ENCODE results near the gene IL16. TPM values are rescaled to one million over a fixed set of nuclear protein-coding genes. Genes with fewer than 3 reads are reported as not detected.

The IL16 gene
- total RNA-seq, 2 experiments from 2014 or later: 240 to 243 TPM

GRCh38 chr15:81297603-81298575 lies 101.2 kb downstream of the IL16 start:
- peaks cover 70% of the 10 kb centered on the region for H3K36me3 Mint-ChIP-seq (ENCODE audit: low read depth)
- ChIA-PET CTCF (interaction anchor here (1.0 to 16.6 kb wide), 8 partner anchors 9 to 104 kb away, joined by 3 to 243 read pairs (median 6); no protein-coding TSS in a partner anchor), POLR2A (interaction anchor here (0.6 to 8.9 kb wide), 6 partner anchors 10 to 1240 kb away, joined by 3 to 117 read pairs (median 6); no protein-coding TSS in a partner anchor)
- H3K4me1 Mint-ChIP-seq (ENCODE audit: low read depth): peaks cover 53% of the 10 kb centered on the region
- H3K4me3 Mint-ChIP-seq: peak overlapping the region; percentile 99
- peak overlapping the region; percentile 93 for H3K27ac Mint-ChIP-seq
- ATAC-seq (no peak), DNase-seq (no peak)
- no peaks in the 10 kb centered on the region for H3K27me3 Mint-ChIP-seq (ENCODE audit: low read depth)
- H3K9me3 Mint-ChIP-seq (ENCODE audit: insufficient read depth): no peaks in the 10 kb centered on the region

DNA sequence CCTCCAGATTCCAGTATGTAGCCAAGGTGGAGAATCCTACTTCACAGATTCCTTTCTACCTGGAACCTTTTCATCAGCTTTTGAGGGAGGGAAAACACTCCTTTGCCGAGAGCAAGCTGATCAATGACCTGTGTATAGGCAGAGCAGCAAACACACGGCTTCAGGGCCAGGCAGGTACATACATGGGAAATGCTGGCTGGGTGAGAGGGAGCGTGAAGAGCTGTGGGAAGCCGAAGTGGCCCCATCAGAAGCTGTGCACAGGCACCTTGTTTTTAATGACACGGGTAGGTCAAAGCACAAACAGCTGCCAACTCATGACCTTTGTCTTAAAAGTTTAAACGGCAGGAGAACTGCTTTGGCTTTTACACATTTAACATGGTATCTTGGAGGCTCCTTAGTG lies 101.9 kb downstream of the IL16 start:
- CTCF ChIA-PET: interaction anchor here (1.0 to 16.6 kb wide), 8 partner anchors 8 to 103 kb away, joined by 3 to 243 read pairs (median 6); no protein-coding TSS in a partner anchor
- H3K9me3 Mint-ChIP-seq (ENCODE audit: insufficient read depth): no peaks in the 10 kb centered on the region
- peaks cover 77% of the 10 kb centered on the region for H3K36me3 Mint-ChIP-seq (ENCODE audit: low read depth)
- peaks cover 53% of the 10 kb centered on the region for H3K4me1 Mint-ChIP-seq (ENCODE audit: low read depth)
- ATAC-seq (no peak), DNase-seq (no peak)
- H3K27ac Mint-ChIP-seq: peak overlapping the region; percentile 93
- H3K4me3 Mint-ChIP-seq: peak overlapping the region; percentile 99
- no peaks in the 10 kb centered on the region for H3K27me3 Mint-ChIP-seq (ENCODE audit: low read depth)
- POLR2A ChIA-PET: interaction anchor here (0.6 to 5.2 kb wide), 7 partner anchors 7 to 33 kb away, joined by 4 to 72 read pairs (median 9); no protein-coding TSS in a partner anchor

DNA sequence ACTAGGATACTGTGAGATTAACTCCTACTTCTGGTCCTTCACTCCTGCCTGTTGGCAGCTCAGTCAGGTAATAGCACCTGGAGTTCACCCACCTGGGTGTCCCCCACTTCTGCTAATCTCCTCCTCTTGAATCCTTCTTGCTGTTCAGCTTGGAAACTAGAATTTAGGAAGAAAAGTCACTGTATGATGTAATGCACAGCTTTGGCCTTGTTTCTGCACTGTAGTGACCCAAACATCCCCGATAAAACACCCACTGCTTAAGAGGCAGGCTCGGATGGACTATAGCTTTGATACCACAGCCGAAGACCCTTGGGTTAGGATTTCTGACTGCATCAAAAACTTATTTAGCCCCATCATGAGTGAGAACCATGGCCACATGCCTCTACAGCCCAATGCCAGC lies 102.5 kb downstream of the IL16 start:
- Mint-ChIP-seq H3K4me1 (ENCODE audit: low read depth) (peaks cover 53% of the 10 kb centered on the region), H3K9me3 (ENCODE audit: insufficient read depth) (no peaks in the 10 kb centered on the region), H3K36me3 (ENCODE audit: low read depth) (peaks cover 83% of the 10 kb centered on the region), H3K27ac (peak overlapping the region; percentile 93), H3K4me3 (peak overlapping the region; percentile 99), H3K27me3 (ENCODE audit: low read depth) (no peaks in the 10 kb centered on the region)
- POLR2A ChIA-PET: interaction anchor here (0.6 to 5.2 kb wide), 7 partner anchors 7 to 299 kb away, joined by 3 to 72 read pairs (median 9); no protein-coding TSS in a partner anchor
- no peak for DNase-seq
- no peak for ATAC-seq
- CTCF ChIA-PET: interaction anchor here (1.0 to 16.6 kb wide), 9 partner anchors 8 to 102 kb away, joined by 3 to 243 read pairs (median 6); no protein-coding TSS in a partner anchor

GRCh38 chr15:81299630-81300273 lies 103.1 kb downstream of the IL16 start:
- CTCF ChIA-PET: interaction anchor here (1.2 to 16.6 kb wide), 7 partner anchors 9 to 34 kb away, joined by 3 to 243 read pairs (median 6); partner anchors contain the start of gene STARD5
- H3K27me3 Mint-ChIP-seq (ENCODE audit: low read depth): no peaks in the 10 kb centered on the region
- peaks cover 88% of the 10 kb centered on the region for H3K36me3 Mint-ChIP-seq (ENCODE audit: low read depth)
- ATAC-seq (no peak), DNase-seq (no peak)
- peaks cover 53% of the 10 kb centered on the region for H3K4me1 Mint-ChIP-seq (ENCODE audit: low read depth)
- H3K4me3 Mint-ChIP-seq: peak overlapping the region; percentile 99
- POLR2A ChIA-PET: interaction anchor here (0.6 to 5.2 kb wide), 8 partner anchors 8 to 300 kb away, joined by 3 to 72 read pairs (median 7); no protein-coding TSS in a partner anchor
- peak overlapping the region; percentile 93 for H3K27ac Mint-ChIP-seq
- H3K9me3 Mint-ChIP-seq (ENCODE audit: insufficient read depth): no peaks in the 10 kb centered on the region

GRCh38 chr15:81301385-81301784 lies 104.7 kb downstream of the IL16 start:
- CTCF ChIA-PET: interaction anchor here (0.9 to 16.6 kb wide), 9 partner anchors 10 to 111 kb away, joined by 3 to 243 read pairs (median 14); partner anchors contain the start of gene STARD5
- ATAC-seq (no peak), DNase-seq (no peak)
- Mint-ChIP-seq H3K9me3 (ENCODE audit: insufficient read depth) (no peaks in the 10 kb centered on the region), H3K27ac (peak overlapping the region; percentile 93), H3K36me3 (ENCODE audit: low read depth) (peaks cover 96% of the 10 kb centered on the region), H3K4me3 (peak overlapping the region; percentile 99), H3K4me1 (ENCODE audit: low read depth) (peaks cover 51% of the 10 kb centered on the region), H3K27me3 (ENCODE audit: low read depth) (no peaks in the 10 kb centered on the region)
- POLR2A ChIA-PET: interaction anchor here (0.7 to 5.2 kb wide), 7 partner anchors 8 to 34 kb away, joined by 3 to 72 read pairs (median 11); partner anchors contain the start of gene STARD5

DNA sequence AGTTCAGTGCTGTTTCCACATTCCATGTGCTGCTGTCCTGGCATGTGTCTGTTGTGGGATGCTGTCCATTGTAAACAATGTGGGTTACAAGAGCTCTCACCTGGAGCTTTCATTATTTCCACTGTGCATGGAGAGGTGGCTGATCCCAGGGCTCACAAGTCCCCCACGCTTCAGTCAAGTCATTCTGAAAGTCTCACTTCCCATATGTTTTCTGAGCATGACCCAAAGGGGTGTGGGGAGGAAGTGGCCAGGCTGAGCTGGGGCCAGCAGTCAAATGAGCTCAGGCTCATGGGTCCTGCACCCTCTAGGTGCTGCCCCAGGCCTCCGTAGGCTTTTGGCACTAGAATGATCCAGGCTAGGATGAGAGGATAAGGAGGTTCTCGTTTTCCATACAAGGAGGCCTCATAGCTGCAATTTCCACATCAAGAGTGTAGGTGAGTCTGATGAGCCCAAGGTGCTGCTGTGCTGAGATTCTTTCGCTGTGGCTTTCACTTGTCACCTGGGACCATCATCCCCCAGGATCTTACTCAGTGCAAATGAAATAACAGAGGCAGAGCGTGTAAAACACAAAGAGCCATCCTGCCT lies 105.2 kb downstream of the IL16 start:
- ATAC-seq: peak; percentile 42
- CTCF ChIA-PET: interaction anchor here (0.8 to 16.6 kb wide), 11 partner anchors 9 to 146 kb away, joined by 3 to 243 read pairs (median 4); partner anchors contain the start of gene STARD5
- Mint-ChIP-seq H3K27me3 (ENCODE audit: low read depth) (no peaks in the 10 kb centered on the region), H3K9me3 (ENCODE audit: insufficient read depth) (no peaks in the 10 kb centered on the region), H3K27ac (peak overlapping the region; percentile 93), H3K36me3 (ENCODE audit: low read depth) (peaks cover 98% of the 10 kb centered on the region), H3K4me1 (ENCODE audit: low read depth) (peaks cover 51% of the 10 kb centered on the region), H3K4me3 (peak overlapping the region; percentile 99)
- peak; percentile 66 for DNase-seq
- POLR2A ChIA-PET: interaction anchor here (0.7 to 5.2 kb wide), 7 partner anchors 7 to 98 kb away, joined by 3 to 72 read pairs (median 11); partner anchors contain the start of gene STARD5

- Mint-ChIP-seq H3K27me3 (ENCODE audit: low read depth) (no peaks in the 10 kb centered on the region), H3K4me1 (ENCODE audit: low read depth) (peaks cover 59% of the 10 kb centered on the region), H3K27ac (peak overlapping the region; percentile 93), H3K4me3 (peak overlapping the region; percentile 99), H3K36me3 (ENCODE audit: low read depth) (peaks cover 98% of the 10 kb centered on the region), H3K9me3 (ENCODE audit: insufficient read depth) (no peaks in the 10 kb centered on the region)
- ChIA-PET CTCF (interaction anchor here (1.1 to 16.6 kb wide), 8 partner anchors 12 to 147 kb away, joined by 3 to 243 read pairs (median 16); partner anchors contain the start of gene STARD5), POLR2A (interaction anchor here (0.7 to 5.2 kb wide), 6 partner anchors 7 to 97 kb away, joined by 3 to 72 read pairs (median 16); no protein-coding TSS in a partner anchor)
- ATAC-seq (peak; percentile 21), DNase-seq (no peak)
Measured at GRCh38 chr15:81302701-81303109, 106.0 kb downstream of the IL16 start.

DNA sequence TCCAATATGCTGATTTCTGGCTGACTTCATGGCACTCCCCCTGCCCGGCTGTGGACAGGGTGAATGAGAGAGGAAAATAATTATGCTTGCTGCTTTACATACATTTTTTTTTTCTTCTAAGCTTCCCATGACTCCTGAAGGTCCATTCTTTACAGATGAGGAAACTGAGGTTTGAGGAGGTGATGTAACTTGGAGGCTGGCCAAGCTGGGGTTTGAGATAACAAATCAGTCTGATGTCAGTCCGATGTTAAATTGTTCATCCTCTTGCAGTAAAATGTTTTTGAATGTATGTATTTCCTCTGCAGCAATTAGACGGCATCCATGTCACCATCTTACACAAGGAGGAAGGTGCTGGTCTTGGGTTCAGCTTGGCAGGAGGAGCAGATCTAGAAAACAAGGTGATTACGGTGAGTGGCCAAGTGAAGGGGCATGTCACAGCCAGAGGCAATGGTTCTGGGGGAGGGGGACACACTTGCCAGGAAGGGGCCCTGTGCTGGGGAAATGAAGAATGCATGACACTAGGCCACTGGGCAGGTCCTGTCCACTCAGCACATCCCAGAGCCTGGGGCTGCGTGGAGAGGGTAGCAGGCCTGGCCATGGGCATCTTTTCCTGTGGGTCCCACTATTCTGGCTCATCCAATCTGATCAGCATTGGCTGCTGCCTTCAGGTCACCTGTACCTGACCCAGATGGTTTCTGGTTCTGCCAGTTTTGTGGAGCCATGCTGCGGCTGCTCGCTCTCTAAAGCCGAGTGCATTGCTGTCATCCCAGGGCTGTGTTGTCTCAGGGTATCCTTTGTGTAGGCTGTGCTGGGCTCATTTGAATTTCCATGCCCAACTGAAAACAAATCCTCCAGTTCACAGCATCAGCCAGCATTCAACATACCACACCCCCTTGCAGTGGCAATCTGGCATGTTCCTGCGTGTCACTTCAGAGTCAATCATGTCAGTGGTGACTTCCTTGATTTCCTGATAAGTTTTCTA lies 106.9 kb downstream of the IL16 start:
- ChIA-PET POLR2A (interaction anchor here (0.7 to 8.6 kb wide), 6 partner anchors 6 to 29 kb away, joined by 3 to 117 read pairs (median 42); no protein-coding TSS in a partner anchor), CTCF (interaction anchor here (1.1 to 16.6 kb wide), 10 partner anchors 10 to 148 kb away, joined by 3 to 243 read pairs (median 10); partner anchors contain the start of gene STARD5)
- DNase-seq (no peak), ATAC-seq (peak; percentile 14)
- Mint-ChIP-seq H3K4me1 (ENCODE audit: low read depth) (peaks cover 66% of the 10 kb centered on the region), H3K36me3 (ENCODE audit: low read depth) (peaks cover 98% of the 10 kb centered on the region), H3K27ac (peak overlapping the region; percentile 93), H3K27me3 (ENCODE audit: low read depth) (no peaks in the 10 kb centered on the region), H3K4me3 (peak overlapping the region; percentile 99), H3K9me3 (ENCODE audit: insufficient read depth) (no peaks in the 10 kb centered on the region)

DNA sequence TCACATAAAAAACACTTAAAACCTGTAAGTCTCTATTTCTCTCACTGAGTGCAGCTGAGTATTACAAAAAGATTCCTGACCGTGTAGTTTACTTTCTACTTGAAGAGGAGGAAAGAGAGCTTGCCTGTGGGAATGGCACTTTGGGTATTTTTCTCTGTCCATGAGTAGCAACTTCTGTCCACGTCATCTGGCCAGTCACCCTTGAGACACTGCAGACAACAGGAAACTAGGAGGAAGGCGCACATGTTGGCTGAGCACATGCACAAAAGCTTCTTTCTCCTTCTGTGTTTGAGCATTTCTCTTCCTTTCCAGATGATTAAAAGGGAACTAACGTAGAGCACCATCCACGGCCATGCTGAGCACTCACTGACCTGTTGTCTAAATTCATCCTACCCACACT lies 107.5 kb downstream of the IL16 start:
- ChIA-PET POLR2A (interaction anchor here (0.7 to 8.6 kb wide), 5 partner anchors 10 to 29 kb away, joined by 3 to 117 read pairs (median 3); partner anchors contain the start of gene STARD5), CTCF (interaction anchor here (0.8 to 16.6 kb wide), 7 partner anchors 9 to 38 kb away, joined by 3 to 243 read pairs (median 6); no protein-coding TSS in a partner anchor)
- DNase-seq: no peak
- Mint-ChIP-seq H3K36me3 (ENCODE audit: low read depth) (peaks cover 98% of the 10 kb centered on the region), H3K9me3 (ENCODE audit: insufficient read depth) (no peaks in the 10 kb centered on the region), H3K27me3 (ENCODE audit: low read depth) (no peaks in the 10 kb centered on the region), H3K4me1 (ENCODE audit: low read depth) (peaks cover 70% of the 10 kb centered on the region), H3K27ac (peak overlapping the region; percentile 93), H3K4me3 (peak overlapping the region; percentile 99)
- ATAC-seq: no peak

Data from activated CD8-positive, alpha-beta T cell treated with anti-CD3 and anti-CD28 coated beads, Interleukin-2, amount 10 ng/mL, durations not matched to agents 7 days and 5 days (primary cell).